Thoracic aorta (tissue), 2 donors: ENCODE results near the gene EEF1AKMT1. TPM values are rescaled to one million over a fixed set of nuclear protein-coding genes. Genes with fewer than 3 reads are reported as not detected.

Experiments used
- ATAC-seq: fragments of 150-250 bp; one replicate; pipeline ENCODE4 v1.8.0; 2017; ENCODE audit warnings: low read depth; ENCODE audit not compliant: insufficient number of reproducible peaks, low FRiP score
- DNase-seq: peaks from one replicate; pipeline ENCODE4 v3.0.0-alpha.2; 2020; ENCODE audit warnings: low spot score
- H3K27ac ChIP-seq, 2 donors: fragments of 200-600 bp; sonication (generic); 1 replicate in 1 of 2; 2 replicates in 1 of 2; pipeline ENCODE4 v1.5.1; 2016; ENCODE audit warnings: mild to moderate bottlenecking in 2 of 2, moderate library complexity in 2 of 2
- H3K27me3 ChIP-seq: fragments of 200-600 bp; sonication (generic); replicated peaks from 2 replicates; pipeline ENCODE4 v1.6.0; 2016; ENCODE audit warnings: mild to moderate bottlenecking; ENCODE audit not compliant: insufficient read depth
- H3K36me3 ChIP-seq: fragments of 200-600 bp; sonication (generic); one replicate; pipeline ENCODE4 v1.5.1; 2016
- H3K4me1 ChIP-seq, 2 donors: fragments of 200-600 bp; sonication (generic); 1 replicate in 1 of 2; 2 replicates in 1 of 2; pipeline versions ENCODE4 v1.5.1 to v1.6.0; 2016; ENCODE audit warnings: low read depth in 2 of 2, mild to moderate bottlenecking in 1 of 2; ENCODE audit not compliant: control insufficient read depth in 1 of 2
- H3K4me3 ChIP-seq: fragments of 200-600 bp; sonication (generic); 2 replicates; pipeline ENCODE4 v1.5.1; 2016; ENCODE audit warnings: mild to moderate bottlenecking
- H3K9me3 ChIP-seq: fragments of 200-600 bp; sonication (generic); 2 replicates; pipeline ENCODE4 v1.5.1; 2016
- total RNA-seq, 2 donors: library from RNA; depleted of rRNA; stranded (reverse); fragments of >200 nt; gene quantifications; one replicate each; pipeline versions ENCODE4 v1.1.0 to v1.2.3, GENCODE V29; 2016
- TF ChIP-seq, protein P1 (sequence below): fragments of 200-600 bp; sonication (generic); IDR thresholded peaks from one replicate; pipeline ENCODE4 v1.5.1; 2019; ENCODE audit warnings: antibody characterized with exemption

The EEF1AKMT1 gene
- total RNA-seq, 2 donors from 2014 or later: 8.4 to 12.7 TPM

DNA sequence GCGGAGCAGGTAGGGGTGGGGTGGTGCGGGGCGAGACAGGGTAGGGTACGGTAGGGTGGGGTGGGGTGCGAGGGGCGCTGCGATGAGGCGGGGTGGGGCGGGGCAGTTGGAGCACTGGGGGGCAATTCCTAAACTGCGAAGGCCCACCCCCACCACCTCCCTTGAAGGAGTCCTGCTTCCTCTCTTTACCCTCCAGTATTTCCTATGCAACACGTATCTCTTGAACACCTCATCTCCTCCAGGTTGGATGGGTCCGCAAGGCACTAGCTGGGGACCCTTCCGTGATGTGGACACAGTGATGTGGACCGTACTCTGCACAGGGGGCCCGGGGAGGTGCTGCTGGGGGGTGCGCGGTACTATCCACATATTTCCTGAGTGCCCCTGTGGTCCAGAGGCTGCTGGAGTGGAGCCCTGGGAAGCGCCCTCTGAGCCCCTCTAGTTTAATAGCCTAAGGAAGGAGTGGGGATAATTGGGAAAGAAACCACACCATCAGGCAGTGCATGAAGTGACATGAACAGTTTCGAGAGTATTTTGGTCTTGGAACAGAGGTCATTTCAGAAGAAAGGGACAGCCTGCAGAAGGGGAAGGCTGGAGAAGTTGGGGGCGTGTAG, 69.2 kb downstream of the EEF1AKMT1 start:
- no peak for DNase-seq
- Histone ChIP-seq H3K4me3 (peak overlapping the region; percentile 71), H3K9me3 (no peaks in the 10 kb centered on the region), H3K27ac (no peak overlapping the region), H3K36me3 (no peaks in the 10 kb centered on the region), H3K4me1 (peaks cover 4 to 28% of the 10 kb centered on the region in 2 donors), H3K27me3 (no peaks in the 10 kb centered on the region)
- TF ChIP-seq, protein P1, sequence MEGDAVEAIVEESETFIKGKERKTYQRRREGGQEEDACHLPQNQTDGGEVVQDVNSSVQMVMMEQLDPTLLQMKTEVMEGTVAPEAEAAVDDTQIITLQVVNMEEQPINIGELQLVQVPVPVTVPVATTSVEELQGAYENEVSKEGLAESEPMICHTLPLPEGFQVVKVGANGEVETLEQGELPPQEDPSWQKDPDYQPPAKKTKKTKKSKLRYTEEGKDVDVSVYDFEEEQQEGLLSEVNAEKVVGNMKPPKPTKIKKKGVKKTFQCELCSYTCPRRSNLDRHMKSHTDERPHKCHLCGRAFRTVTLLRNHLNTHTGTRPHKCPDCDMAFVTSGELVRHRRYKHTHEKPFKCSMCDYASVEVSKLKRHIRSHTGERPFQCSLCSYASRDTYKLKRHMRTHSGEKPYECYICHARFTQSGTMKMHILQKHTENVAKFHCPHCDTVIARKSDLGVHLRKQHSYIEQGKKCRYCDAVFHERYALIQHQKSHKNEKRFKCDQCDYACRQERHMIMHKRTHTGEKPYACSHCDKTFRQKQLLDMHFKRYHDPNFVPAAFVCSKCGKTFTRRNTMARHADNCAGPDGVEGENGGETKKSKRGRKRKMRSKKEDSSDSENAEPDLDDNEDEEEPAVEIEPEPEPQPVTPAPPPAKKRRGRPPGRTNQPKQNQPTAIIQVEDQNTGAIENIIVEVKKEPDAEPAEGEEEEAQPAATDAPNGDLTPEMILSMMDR: no peak
- no peak for ATAC-seq

DNA sequence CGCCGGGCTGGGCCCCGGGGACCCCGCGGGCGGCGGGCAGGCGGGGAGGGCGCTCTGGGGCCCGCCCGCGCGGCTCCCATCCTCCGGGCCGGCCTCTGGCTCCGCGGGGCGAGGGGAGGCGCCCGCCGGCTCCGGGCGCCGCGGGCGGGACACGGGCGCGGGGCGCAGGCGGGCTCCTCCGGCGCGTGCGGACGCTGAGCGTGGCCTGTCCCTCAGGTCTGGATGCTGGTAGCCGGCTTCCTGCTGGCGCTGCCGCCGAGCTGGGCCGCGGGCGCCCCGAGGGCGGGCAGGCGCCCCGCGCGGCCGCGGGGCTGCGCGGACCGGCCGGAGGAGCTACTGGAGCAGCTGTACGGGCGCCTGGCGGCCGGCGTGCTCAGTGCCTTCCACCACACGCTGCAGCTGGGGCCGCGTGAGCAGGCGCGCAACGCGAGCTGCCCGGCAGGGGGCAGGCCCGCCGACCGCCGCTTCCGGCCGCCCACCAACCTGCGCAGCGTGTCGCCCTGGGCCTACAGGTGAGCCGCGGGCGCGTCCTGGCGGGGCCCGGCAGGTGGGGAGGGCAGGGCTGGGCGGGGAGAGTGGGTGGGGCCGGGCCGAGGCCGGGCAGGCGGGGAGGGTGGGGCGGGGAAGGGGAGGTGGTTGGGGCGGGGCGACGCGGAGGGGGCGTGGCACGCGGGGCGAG, 69.8 kb downstream of the EEF1AKMT1 start:
- H3K4me1 ChIP-seq: peaks cover 0 to 22% of the 10 kb centered on the region in 2 donors
- H3K27me3 ChIP-seq: no peaks in the 10 kb centered on the region
- no peaks in the 10 kb centered on the region for H3K36me3 ChIP-seq
- H3K4me3 ChIP-seq: peak overlapping the region; percentile 71
- no peak for DNase-seq
- ATAC-seq: peak; percentile 34
- TF ChIP-seq, protein P1: peak; percentile 61
- H3K9me3 ChIP-seq: no peaks in the 10 kb centered on the region
- H3K27ac ChIP-seq: no peak overlapping the region

- no peak for DNase-seq
Measured at GRCh38 chr13:20702915-20703779, 70.6 kb downstream of the EEF1AKMT1 start, which contains the start of gene IL17D. Gene IL17D, plus strand, starts transcription at chr13:20703699. Its CDS starts 303 bp downstream, at chr13:20704002.

GRCh38 chr13:20702530-20702914, 71.2 kb downstream of the EEF1AKMT1 start:
- peaks cover 0 to 16% of the 10 kb centered on the region in 2 donors for H3K4me1 ChIP-seq
- no peaks in the 10 kb centered on the region for H3K36me3 ChIP-seq
- TF ChIP-seq, protein P1: no peak
- no peaks in the 10 kb centered on the region for H3K27me3 ChIP-seq
- peak overlapping the region; percentile 75 for H3K4me3 ChIP-seq
- ATAC-seq (no peak), DNase-seq (no peak)
- H3K27ac ChIP-seq: no peak overlapping the region
- H3K9me3 ChIP-seq: no peaks in the 10 kb centered on the region

More at GRCh38 chr13:20702915-20703779, 70.6 kb downstream of the EEF1AKMT1 start, which contains the start of gene IL17D:
- Histone ChIP-seq H3K4me3 (peak within 1 kb of the TSS; percentile 75), H3K36me3 (no peaks in the 10 kb centered on the region), H3K27me3 (no peaks in the 10 kb centered on the region), H3K9me3 (no peaks in the 10 kb centered on the region), H3K27ac (peak within 1 kb of the TSS; percentile 11 to 51), H3K4me1 (peaks cover 0 to 16% of the 10 kb centered on the region in 2 donors)
- ATAC-seq: no peak
- TF ChIP-seq, protein P1: no peak

- Histone ChIP-seq H3K27me3 (no peaks in the 10 kb centered on the region), H3K27ac (no peak overlapping the region), H3K36me3 (no peaks in the 10 kb centered on the region), H3K4me1 (peaks cover 0 to 16% of the 10 kb centered on the region in 2 donors), H3K4me3 (no peak overlapping the region), H3K9me3 (no peaks in the 10 kb centered on the region)
- DNase-seq: no peak
- TF ChIP-seq, protein P1: no peak
- no peak for ATAC-seq
Measured at GRCh38 chr13:20701461-20701860, 72.3 kb downstream of the EEF1AKMT1 start.
